T-helper 1 cell treated with Interleukin-12 subunit alpha and Interleukin-12 subunit beta and Interleukin-4 antibody, amounts not matched to agents 30 μg/mL and 1 μg/mL, for 36 hours (primary cell): ENCODE measurements around the gene BRF1.
"Not testable (repeated sequence)": the region's sequence is repeated elsewhere in the genome, so short reads cannot be mapped to it uniquely, and the experiment has no call there.

ENCODE experiments used
- H3K27ac Mint-ChIP-seq: one replicate; pipeline ENCODE4 v1.8.0; 2021; ENCODE audit warnings: mild to moderate bottlenecking, mixed read lengths
- H3K27me3 Mint-ChIP-seq: one replicate; pipeline ENCODE4 v1.8.0; 2021; ENCODE audit warnings: low read depth, mixed read lengths
- H3K36me3 Mint-ChIP-seq: one replicate; pipeline ENCODE4 v1.8.0; 2021; ENCODE audit warnings: low read depth, mixed read lengths
- H3K4me1 Mint-ChIP-seq: one replicate; pipeline ENCODE4 v1.8.0; 2021; ENCODE audit warnings: low read depth, mixed read lengths
- H3K4me3 Mint-ChIP-seq: one replicate; pipeline ENCODE4 v1.8.0; 2021; ENCODE audit warnings: mild to moderate bottlenecking, moderate library complexity, mixed read lengths
- H3K9me3 Mint-ChIP-seq: one replicate; pipeline ENCODE4 v1.8.0; 2021; ENCODE audit warnings: mixed read lengths

BRF1 gene

GRCh38 chr14:105314287-105315200 is 13.7 kb upstream of the BRF1 start, which contains the start of gene PACS2:
PACS2 (plus strand) TSS chr14:105314748; CDS start chr14:105314919, 171 bp downstream.
- H3K4me1 Mint-ChIP-seq = peaks cover 11% of the 10 kb centered on the region
- no peaks in the 10 kb centered on the region for H3K9me3 Mint-ChIP-seq
- peak within 1 kb of the TSS; percentile 83 for H3K4me3 Mint-ChIP-seq
- peak within 1 kb of the TSS; percentile 84 for H3K27ac Mint-ChIP-seq
- H3K36me3 Mint-ChIP-seq = no peaks in the 10 kb centered on the region
- H3K27me3 Mint-ChIP-seq = no peaks in the 10 kb centered on the region

GRCh38 chr14:105313381-105314286 is 12.8 kb upstream of the BRF1 start:
- H3K27ac Mint-ChIP-seq = peak overlapping the region; percentile 84

GRCh38 chr14:105312973-105313372 is 12.2 kb upstream of the BRF1 start:
- Mint-ChIP-seq H3K36me3 (no peaks in the 10 kb centered on the region), H3K4me1 (peaks cover 11% of the 10 kb centered on the region), H3K27me3 (no peaks in the 10 kb centered on the region), H3K4me3 (peak overlapping the region; percentile 82), H3K9me3 (no peaks in the 10 kb centered on the region), H3K27ac (no peak overlapping the region)

More at GRCh38 chr14:105313381-105314286, 12.8 kb upstream of the BRF1 start:
- Mint-ChIP-seq H3K9me3 (no peaks in the 10 kb centered on the region), H3K36me3 (no peaks in the 10 kb centered on the region), H3K4me3 (peak overlapping the region; percentile 82), H3K27me3 (no peaks in the 10 kb centered on the region), H3K4me1 (peaks cover 11% of the 10 kb centered on the region)

- peaks cover 11% of the 10 kb centered on the region for H3K4me1 Mint-ChIP-seq
- H3K4me3 Mint-ChIP-seq = no peak overlapping the region
- no peaks in the 10 kb centered on the region for H3K9me3 Mint-ChIP-seq
- no peaks in the 10 kb centered on the region for H3K27me3 Mint-ChIP-seq
- no peaks in the 10 kb centered on the region for H3K36me3 Mint-ChIP-seq
- no peak overlapping the region for H3K27ac Mint-ChIP-seq
Measured at GRCh38 chr14:105311838-105312237, 11.0 kb upstream of the BRF1 start.

GRCh38 chr14:105309371-105309770 is 8.6 kb upstream of the BRF1 start:
- H3K27me3 Mint-ChIP-seq = no peaks in the 10 kb centered on the region
- peaks cover 3% of the 10 kb centered on the region for H3K36me3 Mint-ChIP-seq

GRCh38 chr14:105307052-105307727 is 6.4 kb upstream of the BRF1 start:
- Mint-ChIP-seq H3K36me3 (peaks cover 5% of the 10 kb centered on the region), H3K9me3 (no peaks in the 10 kb centered on the region), H3K4me3 (no peak overlapping the region), H3K27ac (peak overlapping the region; percentile 31), H3K27me3 (no peaks in the 10 kb centered on the region), H3K4me1 (peaks cover 10% of the 10 kb centered on the region)

More at GRCh38 chr14:105309371-105309770, 8.6 kb upstream of the BRF1 start:
- Mint-ChIP-seq H3K4me1 (peaks cover 11% of the 10 kb centered on the region), H3K4me3 (no peak overlapping the region), H3K9me3 (no peaks in the 10 kb centered on the region), H3K27ac (no peak overlapping the region)

- no peaks in the 10 kb centered on the region for H3K9me3 Mint-ChIP-seq
- H3K27ac Mint-ChIP-seq = no peak overlapping the region
- no peak overlapping the region for H3K4me3 Mint-ChIP-seq
- no peaks in the 10 kb centered on the region for H3K27me3 Mint-ChIP-seq
- peaks cover 11% of the 10 kb centered on the region for H3K4me1 Mint-ChIP-seq
- H3K36me3 Mint-ChIP-seq = peaks cover 5% of the 10 kb centered on the region
Measured at GRCh38 chr14:105305791-105306190, 5.0 kb upstream of the BRF1 start.

GRCh38 chr14:105305345-105305744 is 4.5 kb upstream of the BRF1 start:
- Mint-ChIP-seq H3K36me3 (peaks cover 5% of the 10 kb centered on the region), H3K4me1 (peaks cover 11% of the 10 kb centered on the region), H3K4me3 (no peak overlapping the region), H3K9me3 (no peaks in the 10 kb centered on the region), H3K27ac (peak overlapping the region; percentile 80), H3K27me3 (no peaks in the 10 kb centered on the region)

GRCh38 chr14:105304565-105304964 is 3.8 kb upstream of the BRF1 start:
- H3K27me3 Mint-ChIP-seq = no peaks in the 10 kb centered on the region
- H3K4me3 Mint-ChIP-seq = no peak overlapping the region
- no peaks in the 10 kb centered on the region for H3K9me3 Mint-ChIP-seq
- no peak overlapping the region for H3K27ac Mint-ChIP-seq
- peaks cover 14% of the 10 kb centered on the region for H3K4me1 Mint-ChIP-seq
- H3K36me3 Mint-ChIP-seq = peaks cover 7% of the 10 kb centered on the region

GRCh38 chr14:105303949-105304348 is 3.1 kb upstream of the BRF1 start:
- Mint-ChIP-seq H3K36me3 (peaks cover 9% of the 10 kb centered on the region), H3K4me1 (peaks cover 17% of the 10 kb centered on the region), H3K4me3 (no peak overlapping the region), H3K27me3 (no peaks in the 10 kb centered on the region), H3K9me3 (no peaks in the 10 kb centered on the region), H3K27ac (no peak overlapping the region)

GRCh38 chr14:105301915-105302249 is 1.1 kb upstream of the BRF1 start:
- not testable (repeated sequence) for H3K9me3 Mint-ChIP-seq, H3K36me3 Mint-ChIP-seq, H3K27me3 Mint-ChIP-seq, H3K27ac Mint-ChIP-seq
- H3K4me3 Mint-ChIP-seq = peak overlapping the region; percentile 90
- H3K4me1 Mint-ChIP-seq = peaks cover 22% of the 10 kb centered on the region

GRCh38 chr14:105301103-105301914 is 508 bp upstream of the BRF1 start:
- Mint-ChIP-seq H3K9me3 (no peaks in the 10 kb centered on the region), H3K36me3 (peaks cover 9% of the 10 kb centered on the region)

GRCh38 chr14:105299654-105300541 is 903 bp downstream of the BRF1 start:
- H3K9me3 Mint-ChIP-seq = no peaks in the 10 kb centered on the region
- peaks cover 19% of the 10 kb centered on the region for H3K4me1 Mint-ChIP-seq
- peaks cover 9% of the 10 kb centered on the region for H3K36me3 Mint-ChIP-seq
- H3K27ac Mint-ChIP-seq = peak overlapping the region; percentile 90
- no peaks in the 10 kb centered on the region for H3K27me3 Mint-ChIP-seq
- H3K4me3 Mint-ChIP-seq = peak overlapping the region; percentile 90

More at GRCh38 chr14:105301103-105301914, 508 bp upstream of the BRF1 start:
- Mint-ChIP-seq H3K4me1 (peaks cover 22% of the 10 kb centered on the region), H3K27ac (peak overlapping the region; percentile 92), H3K27me3 (no peaks in the 10 kb centered on the region), H3K4me3 (peak overlapping the region; percentile 90)
